Measurements from ENCODE around the gene FAM169A. TPM values are rescaled to one million over a fixed set of nuclear protein-coding genes. Genes with fewer than 3 reads are reported as not detected.

The FAM169A gene
- total and polyA plus RNA-seq, 9 donors, result 1.7 to 21.5 (median 11.0) TPM

DNA sequence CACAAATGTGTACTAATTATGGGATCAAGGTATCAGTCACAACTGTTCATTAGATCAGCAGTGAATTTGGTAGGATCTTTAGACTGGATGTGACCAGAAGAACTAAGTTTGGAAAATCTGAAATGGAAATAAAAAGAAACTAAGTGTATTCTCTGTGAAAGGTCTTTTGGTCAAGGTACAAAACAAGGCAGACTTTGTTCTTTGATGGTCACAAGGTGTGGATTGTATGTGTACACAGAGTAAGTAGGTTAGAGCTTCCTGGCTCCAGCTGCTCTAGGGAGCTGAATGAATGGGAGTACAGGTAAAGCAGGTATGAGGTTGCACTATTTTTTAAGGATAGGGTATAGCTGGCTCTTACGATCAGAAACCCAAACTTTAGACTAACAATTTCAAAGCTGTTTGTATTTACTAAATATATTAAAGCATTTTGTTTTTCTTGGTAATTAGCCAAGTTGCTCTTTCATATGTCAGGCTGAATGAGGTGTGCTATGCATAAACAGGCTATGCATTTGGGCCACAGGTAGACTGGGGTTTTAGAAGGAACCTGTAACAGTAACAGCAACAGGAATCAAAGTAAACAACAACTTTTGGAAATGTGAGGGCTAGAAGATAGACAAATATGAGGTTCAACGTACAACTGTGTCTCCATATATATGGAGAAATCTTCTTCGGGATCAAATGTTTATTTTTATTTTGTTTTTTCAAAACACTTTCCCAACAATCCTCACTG is 32.5 kb downstream of the FAM169A start:
- Histone ChIP-seq H3K36me3 (no peaks in the 10 kb centered on the region), H3K27me3 (no peaks in the 10 kb centered on the region), H3K27ac (no peak overlapping the region), H3K4me3 (no peak overlapping the region), H3K4me1 (ENCODE audit: insufficient read depth) (no peaks in the 10 kb centered on the region), H3K9me3 (no peaks in the 10 kb centered on the region)
- TF ChIP-seq EP300 (IDR thresholded peaks at IDR 0.05), result no peak
- TF ChIP-seq POLR2A (IDR thresholded peaks at IDR 0.05), result no peak
- TF ChIP-seq, protein P1, sequence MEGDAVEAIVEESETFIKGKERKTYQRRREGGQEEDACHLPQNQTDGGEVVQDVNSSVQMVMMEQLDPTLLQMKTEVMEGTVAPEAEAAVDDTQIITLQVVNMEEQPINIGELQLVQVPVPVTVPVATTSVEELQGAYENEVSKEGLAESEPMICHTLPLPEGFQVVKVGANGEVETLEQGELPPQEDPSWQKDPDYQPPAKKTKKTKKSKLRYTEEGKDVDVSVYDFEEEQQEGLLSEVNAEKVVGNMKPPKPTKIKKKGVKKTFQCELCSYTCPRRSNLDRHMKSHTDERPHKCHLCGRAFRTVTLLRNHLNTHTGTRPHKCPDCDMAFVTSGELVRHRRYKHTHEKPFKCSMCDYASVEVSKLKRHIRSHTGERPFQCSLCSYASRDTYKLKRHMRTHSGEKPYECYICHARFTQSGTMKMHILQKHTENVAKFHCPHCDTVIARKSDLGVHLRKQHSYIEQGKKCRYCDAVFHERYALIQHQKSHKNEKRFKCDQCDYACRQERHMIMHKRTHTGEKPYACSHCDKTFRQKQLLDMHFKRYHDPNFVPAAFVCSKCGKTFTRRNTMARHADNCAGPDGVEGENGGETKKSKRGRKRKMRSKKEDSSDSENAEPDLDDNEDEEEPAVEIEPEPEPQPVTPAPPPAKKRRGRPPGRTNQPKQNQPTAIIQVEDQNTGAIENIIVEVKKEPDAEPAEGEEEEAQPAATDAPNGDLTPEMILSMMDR (IDR thresholded peaks at IDR 0.05), result no peak
- no peak for DNase-seq
- 91 to 97% (median 95%) methylated on average over 3 of the region's 3 CpGs for WGBS, 3 donors
- intact Hi-C loops (cut with DNase I), result no loop called here

DNA sequence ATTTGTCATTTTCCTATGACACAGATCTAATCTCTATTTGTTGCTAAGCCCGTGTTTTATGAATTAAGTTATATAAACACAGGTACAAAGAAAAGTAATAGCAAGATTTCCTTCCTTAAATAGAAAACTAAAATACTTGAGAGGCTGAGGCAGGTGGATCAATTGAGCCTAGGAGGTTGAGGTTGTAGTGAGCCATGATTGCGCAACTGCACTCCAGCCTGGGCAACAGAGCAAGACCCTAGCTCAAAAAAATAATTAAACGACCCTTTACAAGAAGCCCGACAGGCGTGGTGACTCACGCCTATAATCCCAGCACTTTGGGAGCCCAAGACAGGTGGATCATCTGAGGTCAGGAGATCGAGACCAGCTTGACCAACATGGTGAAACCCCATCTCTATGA is 36.8 kb downstream of the FAM169A start:
- H3K27me3 ChIP-seq, result no peaks in the 10 kb centered on the region
- no peaks in the 10 kb centered on the region for H3K4me1 ChIP-seq (ENCODE audit: insufficient read depth)
- no peak overlapping the region for H3K4me3 ChIP-seq
- TF ChIP-seq EP300 (IDR thresholded peaks at IDR 0.05) (no peak), POLR2A (IDR thresholded peaks at IDR 0.05) (no peak)
- TF ChIP-seq, protein P1 (IDR thresholded peaks at IDR 0.05), result no peak
- H3K27ac ChIP-seq, result no peak overlapping the region
- intact Hi-C loops (cut with DNase I), result no loop called here
- H3K9me3 ChIP-seq, result no peaks in the 10 kb centered on the region
- 94 to 96% (median 96%) methylated on average over 7 of the region's 7 CpGs for WGBS, 3 donors
- no peaks in the 10 kb centered on the region for H3K36me3 ChIP-seq
- DNase-seq, result no peak

GRCh38 chr5:74822288-74822687 is 43.9 kb downstream of the FAM169A start:
- no peak overlapping the region for H3K4me3 ChIP-seq
- no peaks in the 10 kb centered on the region for H3K9me3 ChIP-seq
- intact Hi-C loops (cut with DNase I), result no loop called here
- no peak for DNase-seq
- no peak overlapping the region for H3K27ac ChIP-seq
- TF ChIP-seq POLR2A (IDR thresholded peaks at IDR 0.05), result no peak
- TF ChIP-seq, protein P1 (IDR thresholded peaks at IDR 0.05), result no peak
- no peak for TF ChIP-seq EP300 (IDR thresholded peaks at IDR 0.05)
- no peaks in the 10 kb centered on the region for H3K4me1 ChIP-seq (ENCODE audit: insufficient read depth)
- 95 to 100% (median 97%) methylated on average over 1 of the region's 1 CpG for WGBS, 3 donors
- H3K27me3 ChIP-seq, result no peaks in the 10 kb centered on the region
- no peaks in the 10 kb centered on the region for H3K36me3 ChIP-seq

DNA sequence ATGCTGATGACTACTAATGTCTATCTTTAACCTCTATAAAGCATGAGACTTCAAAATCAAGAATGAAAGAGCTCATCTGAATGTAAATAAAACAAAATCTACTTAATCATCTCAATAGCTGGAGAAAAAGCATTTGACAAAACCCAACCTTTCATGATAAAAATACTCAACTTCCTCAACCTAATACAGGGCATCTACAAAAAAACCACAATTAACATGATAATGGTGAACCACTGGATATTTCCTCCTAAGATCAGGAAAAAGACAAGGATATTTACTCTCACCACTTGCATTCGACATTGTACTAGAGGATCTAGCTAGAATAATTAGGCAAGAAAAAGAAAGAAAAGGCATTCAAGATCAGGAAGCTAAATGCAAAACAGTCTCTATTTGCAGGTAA is 49.3 kb downstream of the FAM169A start:
- Histone ChIP-seq H3K4me1 (ENCODE audit: insufficient read depth) (no peaks in the 10 kb centered on the region), H3K27me3 (no peaks in the 10 kb centered on the region), H3K36me3 (no peaks in the 10 kb centered on the region), H3K27ac (no peak overlapping the region), H3K9me3 (no peaks in the 10 kb centered on the region), H3K4me3 (no peak overlapping the region)
- 59 to 75% (median 71%) methylated on average over 1 of the region's 1 CpG for WGBS, 3 donors
- DNase-seq, result no peak
- TF ChIP-seq, protein P1 (IDR thresholded peaks at IDR 0.05), result no peak
- TF ChIP-seq EP300 (IDR thresholded peaks at IDR 0.05) (no peak), POLR2A (IDR thresholded peaks at IDR 0.05) (no peak)
- intact Hi-C loops (cut with DNase I), result no loop called here

Measured in ovary (tissue), 9 donors.